Lower leg skin (tissue), 3 donors: Measurements from ENCODE around the gene CMTM2.

Experiments
- POLR2A ChIP-seq, 2 donors: fragments of 450-650 bp; IDR thresholded peaks; one replicate each; pipeline ENCODE4 v1.6.1; 2016 to 2017; ENCODE audit warnings: antibody characterized with exemption in 2 of 2, mild to moderate bottlenecking in 1 of 2, moderate library complexity in 1 of 2
- TF ChIP-seq, protein P1 (sequence below), 3 donors: fragments of 450-650 bp; IDR thresholded peaks; one replicate each; pipeline ENCODE4 v1.5.1; 2016; ENCODE audit warnings: antibody characterized with exemption in 3 of 3, mild to moderate bottlenecking in 3 of 3, moderate library complexity in 2 of 3

DNA sequence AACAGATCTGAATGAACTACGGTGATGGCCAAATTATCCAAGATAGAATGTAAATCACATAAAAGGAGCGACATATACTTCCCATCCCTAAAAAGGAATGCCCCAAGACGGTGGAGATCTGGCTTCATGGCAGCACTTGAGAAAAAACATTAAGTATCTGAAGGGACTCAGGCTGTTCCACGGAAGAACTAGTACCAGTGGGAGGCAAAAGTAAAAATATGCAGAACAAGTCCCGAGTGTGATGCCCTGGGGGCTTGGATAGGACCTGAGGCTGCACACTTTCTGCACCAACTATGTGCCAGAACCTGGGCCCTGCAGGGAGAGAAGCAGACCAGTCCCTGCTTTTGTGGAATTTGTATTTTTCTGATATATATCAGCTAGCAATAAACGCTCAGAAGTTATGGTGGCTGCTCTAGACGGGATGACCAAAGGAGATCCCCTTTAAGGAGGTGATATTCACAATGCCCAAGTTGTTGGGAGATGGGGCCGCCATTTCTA lies 27.4 kb upstream of the CMTM2 start:
- no peak for TF ChIP-seq POLR2A (IDR thresholded peaks at IDR 0.05)
- TF ChIP-seq, protein P1, sequence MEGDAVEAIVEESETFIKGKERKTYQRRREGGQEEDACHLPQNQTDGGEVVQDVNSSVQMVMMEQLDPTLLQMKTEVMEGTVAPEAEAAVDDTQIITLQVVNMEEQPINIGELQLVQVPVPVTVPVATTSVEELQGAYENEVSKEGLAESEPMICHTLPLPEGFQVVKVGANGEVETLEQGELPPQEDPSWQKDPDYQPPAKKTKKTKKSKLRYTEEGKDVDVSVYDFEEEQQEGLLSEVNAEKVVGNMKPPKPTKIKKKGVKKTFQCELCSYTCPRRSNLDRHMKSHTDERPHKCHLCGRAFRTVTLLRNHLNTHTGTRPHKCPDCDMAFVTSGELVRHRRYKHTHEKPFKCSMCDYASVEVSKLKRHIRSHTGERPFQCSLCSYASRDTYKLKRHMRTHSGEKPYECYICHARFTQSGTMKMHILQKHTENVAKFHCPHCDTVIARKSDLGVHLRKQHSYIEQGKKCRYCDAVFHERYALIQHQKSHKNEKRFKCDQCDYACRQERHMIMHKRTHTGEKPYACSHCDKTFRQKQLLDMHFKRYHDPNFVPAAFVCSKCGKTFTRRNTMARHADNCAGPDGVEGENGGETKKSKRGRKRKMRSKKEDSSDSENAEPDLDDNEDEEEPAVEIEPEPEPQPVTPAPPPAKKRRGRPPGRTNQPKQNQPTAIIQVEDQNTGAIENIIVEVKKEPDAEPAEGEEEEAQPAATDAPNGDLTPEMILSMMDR (IDR thresholded peaks at IDR 0.05), result no peak
